T-cell (primary cell): ENCODE results near the gene APOBEC3H. TPM values are rescaled to one million over a fixed set of nuclear protein-coding genes. Genes with fewer than 3 reads are reported as not detected.

ENCODE experiments used
- ATAC-seq, 4 experiments: fragments of 200-7000 bp in 3 of 4; fragments of 150-1000 bp in 1 of 4; cut with Tn5 transposase; replicated peaks in 1 of 4; 1 replicate in 3 of 4; 2 replicates in 1 of 4; pipeline ENCODE4 v1.10.0; 2021; ENCODE audit warnings: moderate library complexity in 3 of 4, mild to moderate bottlenecking in 2 of 4, moderate number of reproducible peaks in 1 of 4
- CTCF ChIA-PET, 2 donors: fragments of 300-600 bp; sonication (Branson Sonifier 250); formaldehyde crosslinking; loops; one replicate each; lab custom pipeline; 2022; ENCODE audit warnings: antibody characterized with exemption in 2 of 2; lab: Charles Lee
- POLR2A ChIA-PET, 2 donors: fragments of 300-600 bp; sonication (Branson Sonifier 250); formaldehyde crosslinking; loops; one replicate each; lab custom pipeline; 2022; ENCODE audit warnings: antibody characterized with exemption in 2 of 2; lab: Charles Lee
- DNase-seq, 35 experiments: peaks; one replicate each; pipeline versions ENCODE4 v3.0.0 to v3.0.0-alpha.2; 2013 to 2023
- H3K27ac ChIP-seq: one replicate; pipeline ENCODE4 v1.5.1; 2013; ENCODE audit warnings: low read length
- H3K27me3 ChIP-seq, 2 experiments: replicated peaks in 1 of 2; 1 replicate in 1 of 2; 2 replicates in 1 of 2; pipeline versions ENCODE4 v1.6.1 to v1.7.0; 2013; ENCODE audit warnings: low read length in 1 of 2, mixed read lengths in 1 of 2; ENCODE audit not compliant: control insufficient read depth in 2 of 2, insufficient read depth in 2 of 2; ENCODE audit errors: extremely low read depth in 1 of 2
- H3K36me3 ChIP-seq, 2 donors: 1 replicate in 1 of 2; 2 replicates in 1 of 2; pipeline versions ENCODE4 v1.6.1 to v1.7.0; 2013; ENCODE audit warnings: low read length in 1 of 2; ENCODE audit not compliant: control insufficient read depth in 2 of 2, insufficient read depth in 1 of 2; ENCODE audit errors: extremely low read depth in 1 of 2
- H3K4me1 ChIP-seq, 2 experiments: 1 replicate in 1 of 2; 2 replicates in 1 of 2; pipeline versions ENCODE4 v1.6.1 to v1.7.0; 2013; ENCODE audit warnings: low read length in 2 of 2, mixed read lengths in 1 of 2; ENCODE audit not compliant: insufficient read depth in 2 of 2, control insufficient read depth in 1 of 2; ENCODE audit errors: extremely low read depth in 1 of 2
- H3K4me3 ChIP-seq, 2 donors: 1 replicate in 1 of 2; 2 replicates in 1 of 2; pipeline versions ENCODE4 v1.5.1 to v1.7.0; 2013; ENCODE audit warnings: mild to moderate bottlenecking in 2 of 2, low read length in 1 of 2, moderate library complexity in 1 of 2; ENCODE audit not compliant: control insufficient read depth in 1 of 2; ENCODE audit errors: extremely low read depth in 1 of 2
- H3K9me3 ChIP-seq: 2 replicates; pipeline ENCODE4 v1.7.0; 2013
- H3K27ac Mint-ChIP-seq, 2 donors: one replicate each; pipeline ENCODE4 v1.8.0; 2020 to 2021; ENCODE audit warnings: mild to moderate bottlenecking in 2 of 2, mixed read lengths in 2 of 2
- H3K27me3 Mint-ChIP-seq, 2 donors: one replicate each; pipeline ENCODE4 v1.8.0; 2021 to 2022; ENCODE audit warnings: mixed read lengths in 2 of 2
- H3K36me3 Mint-ChIP-seq: one replicate; pipeline ENCODE4 v1.8.0; 2021; ENCODE audit warnings: mixed read lengths
- H3K4me1 Mint-ChIP-seq, 3 donors: one replicate each; pipeline ENCODE4 v1.8.0; 2020 to 2022; ENCODE audit warnings: mixed read lengths in 3 of 3, mild to moderate bottlenecking in 1 of 3
- H3K4me3 Mint-ChIP-seq, 3 donors: one replicate each; pipeline ENCODE4 v1.8.0; 2020 to 2022; ENCODE audit warnings: mild to moderate bottlenecking in 3 of 3, mixed read lengths in 3 of 3, moderate library complexity in 3 of 3
- H3K9me3 Mint-ChIP-seq, 3 donors: one replicate each; pipeline ENCODE4 v1.8.0; 2020 to 2022; ENCODE audit warnings: mixed read lengths in 3 of 3
- WGBS: methylation state at CpG from one replicate; pipeline ENCODE4 v1.1.5; 2013; ENCODE audit warnings: missing lambda C conversion rate; ENCODE audit not compliant: insufficient coverage; 5-methylcytosine and 5-hydroxymethylcytosine counted together
- total RNA-seq, 35 experiments: library from RNA in 6 of 35; stranded (reverse) in 6 of 35; fragments of 120-200 nt in 1 of 35; gene quantifications; one replicate each; pipeline versions ENCODE4 v1.2.1 to v1.2.4 and lab custom pipeline; 2013 to 2026

The APOBEC3H gene
- total RNA-seq, 5 donors from 2014 or later (not counting 1 experiment from before 2014, with no cell fraction given) = 1.1 to 6.9 (median 6.1) TPM

DNA sequence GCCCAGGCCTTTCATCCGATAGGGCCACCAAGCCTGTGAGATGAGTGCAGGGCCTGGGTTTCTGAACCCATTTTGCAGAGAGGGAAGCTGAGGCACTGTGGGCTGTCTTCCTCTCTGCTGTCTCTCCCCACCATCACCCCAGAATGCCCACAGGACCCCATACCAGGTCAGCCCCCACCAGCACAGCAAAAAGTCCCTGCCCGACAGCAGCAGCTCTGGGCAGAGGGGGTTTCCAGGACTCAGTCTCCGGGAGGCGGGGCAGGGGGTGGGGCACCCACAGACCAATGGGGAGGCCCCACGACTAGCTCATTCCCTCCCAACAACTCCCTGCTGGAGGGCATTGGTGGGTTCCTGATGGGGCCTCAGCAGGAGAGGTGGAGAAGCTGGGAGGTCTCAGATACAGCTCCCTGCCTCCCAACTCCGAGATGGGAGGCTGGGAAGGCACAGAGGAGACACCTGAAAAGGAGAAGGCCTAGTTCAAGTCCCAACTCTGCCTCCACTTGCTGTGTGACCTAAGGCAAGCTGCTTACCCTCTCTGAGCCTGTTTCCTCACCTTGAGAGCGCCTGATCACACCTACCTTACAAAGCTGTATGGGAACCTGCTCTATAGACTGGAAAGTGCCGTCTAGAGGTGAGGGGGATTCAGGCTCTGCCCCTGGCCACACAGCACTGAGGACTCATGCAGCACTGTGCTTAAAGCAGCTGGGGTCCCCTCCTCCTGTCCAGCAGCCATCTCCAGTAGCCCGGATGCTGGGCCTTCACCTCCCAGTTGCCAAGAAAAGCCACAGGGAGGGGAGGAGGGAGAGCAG lies 51.9 kb downstream of the APOBEC3H start:
- CTCF ChIA-PET = interaction anchor here in 1 of 2 donors (0.6 to 1.2 kb wide), 3 partner anchors 22 to 375 kb away, joined by 3 to 9 read pairs (median 4); no protein-coding TSS in a partner anchor
- peak overlapping the region; percentile 81 for H3K27ac ChIP-seq
- Mint-ChIP-seq H3K4me1 (peaks cover 55 to 68% (median 65%) of the 10 kb centered on the region in 3 donors), H3K4me3 (peak overlapping the region; percentile 34 to 80 (median 55)), H3K27me3 (no peaks in the 10 kb centered on the region), H3K36me3 (peaks cover 3% of the 10 kb centered on the region), H3K9me3 (no peaks in the 10 kb centered on the region), H3K27ac (peak overlapping the region; percentile 89 to 91)
- H3K36me3 ChIP-seq = peaks cover 0 to 18% of the 10 kb centered on the region in 2 donors
- H3K4me3 ChIP-seq = no peak overlapping the region
- peaks cover 0 to 4% of the 10 kb centered on the region in 2 experiments for H3K27me3 ChIP-seq
- H3K9me3 ChIP-seq = no peaks in the 10 kb centered on the region
- DNase-seq (peak in 34 of 35 experiments; percentile 46 to 87 (median 66)), ATAC-seq (peak in 1 of 4 experiments; percentile 15)
- POLR2A ChIA-PET = no interaction called here
- 50% methylated on average over 1 of the region's 9 CpGs for WGBS
- peaks cover 10 to 85% of the 10 kb centered on the region in 2 experiments for H3K4me1 ChIP-seq

DNA sequence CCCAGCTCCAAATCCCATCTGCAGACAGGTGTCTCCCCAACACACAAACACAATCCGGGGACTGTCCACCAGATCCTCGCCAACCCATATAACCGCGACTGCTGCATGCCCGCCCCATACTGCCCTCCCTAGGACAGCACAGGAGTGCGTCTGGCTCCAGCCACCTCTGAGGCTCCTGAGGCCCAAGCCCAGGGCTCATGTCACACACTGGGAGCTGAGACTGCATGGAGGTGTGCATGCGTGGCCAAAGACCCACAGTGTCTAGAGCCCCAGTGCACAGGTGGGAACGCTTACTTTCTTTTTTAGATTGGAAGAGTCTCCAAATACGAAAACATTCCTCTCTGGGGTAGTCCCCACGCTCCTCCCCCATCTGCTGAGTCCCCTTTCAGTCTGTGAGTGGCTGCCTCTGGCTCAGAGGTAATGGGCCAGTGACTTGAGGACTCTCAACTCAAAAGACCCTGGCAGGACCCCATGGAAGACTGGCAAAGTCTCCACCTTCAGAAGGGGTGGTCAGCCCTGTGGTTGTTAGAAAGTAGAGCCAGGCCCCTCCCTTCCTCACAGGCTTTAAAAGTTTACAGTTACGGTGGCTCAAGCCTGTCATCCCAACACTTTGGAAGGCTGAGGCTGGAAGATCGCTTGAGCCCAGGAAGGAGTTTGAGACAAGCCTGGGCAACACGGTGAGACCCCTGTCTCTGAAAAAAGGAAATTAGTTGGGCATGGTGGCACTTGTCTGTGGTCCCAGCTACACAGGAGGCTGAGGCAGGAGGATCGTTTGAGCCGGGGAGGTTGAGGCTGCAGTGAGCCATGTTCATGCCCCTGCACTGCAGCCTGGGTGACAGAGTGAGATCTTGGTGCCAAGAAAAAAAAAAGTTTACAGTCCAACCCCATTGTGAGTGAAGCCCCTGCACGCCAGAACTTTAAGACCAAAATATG lies 53.1 kb downstream of the APOBEC3H start:
- ATAC-seq (no peak), DNase-seq (no peak)
- H3K27ac Mint-ChIP-seq = peak overlapping the region; percentile 89 to 91
- Histone ChIP-seq H3K27ac (peak overlapping the region; percentile 35), H3K9me3 (no peaks in the 10 kb centered on the region), H3K4me1 (peaks cover 10 to 74% of the 10 kb centered on the region in 2 experiments), H3K27me3 (peaks cover 0 to 4% of the 10 kb centered on the region in 2 experiments), H3K36me3 (peaks cover 0 to 18% of the 10 kb centered on the region in 2 donors), H3K4me3 (no peak overlapping the region)
- peak overlapping the region; percentile 80 to 91 (median 83) for H3K4me3 Mint-ChIP-seq
- ChIA-PET POLR2A (no interaction called here), CTCF (no interaction called here)
- peaks cover 3% of the 10 kb centered on the region for H3K36me3 Mint-ChIP-seq
- WGBS = 91% methylated on average over 13 of the region's 16 CpGs
- peaks cover 46 to 62% (median 58%) of the 10 kb centered on the region in 3 donors for H3K4me1 Mint-ChIP-seq
- no peaks in the 10 kb centered on the region for H3K9me3 Mint-ChIP-seq
- no peaks in the 10 kb centered on the region for H3K27me3 Mint-ChIP-seq

GRCh38 chr22:39150848-39151215 lies 53.8 kb downstream of the APOBEC3H start:
- peaks cover 10 to 73% of the 10 kb centered on the region in 2 experiments for H3K4me1 ChIP-seq

GRCh38 chr22:39151329-39151975 lies 54.4 kb downstream of the APOBEC3H start:
- Mint-ChIP-seq H3K4me3 (peak overlapping the region; percentile 80 to 91 (median 83)), H3K27ac (peak overlapping the region; percentile 89 to 91), H3K9me3 (no peaks in the 10 kb centered on the region), H3K36me3 (peaks cover 3% of the 10 kb centered on the region), H3K27me3 (no peaks in the 10 kb centered on the region), H3K4me1 (peaks cover 43 to 56% (median 52%) of the 10 kb centered on the region in 3 donors)
- ChIA-PET POLR2A (interaction anchor here (0.6 to 1.0 kb wide), 2 partner anchors 20 to 167 kb away, joined by 3 to 5 read pairs; no protein-coding TSS in a partner anchor), CTCF (interaction anchor here (0.6 kb wide), 2 partner anchors 29 to 280 kb away, joined by 3 read pairs; no protein-coding TSS in a partner anchor)
- Histone ChIP-seq H3K27me3 (peaks cover 0 to 4% of the 10 kb centered on the region in 2 experiments), H3K27ac (peak overlapping the region; percentile 77), H3K9me3 (no peaks in the 10 kb centered on the region), H3K4me3 (peak overlapping the region; percentile 75 to 77), H3K4me1 (peaks cover 6 to 67% of the 10 kb centered on the region in 2 experiments), H3K36me3 (peaks cover 0 to 18% of the 10 kb centered on the region in 2 donors)
- 55% methylated on average over 4 of the region's 16 CpGs for WGBS
- no peak for ATAC-seq
- peak in 3 of 35 experiments; percentile 13 to 47 (median 25) for DNase-seq

More at GRCh38 chr22:39150848-39151215, 53.8 kb downstream of the APOBEC3H start:
- peaks cover 0 to 18% of the 10 kb centered on the region in 2 donors for H3K36me3 ChIP-seq
- no peaks in the 10 kb centered on the region for H3K9me3 ChIP-seq
- Mint-ChIP-seq H3K9me3 (no peaks in the 10 kb centered on the region), H3K27ac (peak overlapping the region; percentile 89 to 91), H3K4me3 (peak overlapping the region; percentile 80 to 91 (median 83)), H3K4me1 (peaks cover 46 to 62% (median 58%) of the 10 kb centered on the region in 3 donors), H3K36me3 (peaks cover 3% of the 10 kb centered on the region), H3K27me3 (no peaks in the 10 kb centered on the region)
- no CpG with 5 or more reads among the region's 6 CpGs for WGBS
- DNase-seq = no peak
- H3K4me3 ChIP-seq = no peak overlapping the region
- CTCF ChIA-PET = no interaction called here
- H3K27ac ChIP-seq = peak overlapping the region; percentile 48
- ATAC-seq = no peak
- peaks cover 0 to 4% of the 10 kb centered on the region in 2 experiments for H3K27me3 ChIP-seq
- POLR2A ChIA-PET = no interaction called here

- CTCF ChIA-PET = interaction anchor here (0.5 to 1.0 kb wide), 9 partner anchors 19 to 598 kb away, joined by 3 to 10 read pairs (median 3); partner anchors contain the start of gene RPL3 (in 1 of the 2)
- peaks cover 4 to 61% of the 10 kb centered on the region in 2 experiments for H3K4me1 ChIP-seq
Measured at GRCh38 chr22:39152024-39152510, 55.0 kb downstream of the APOBEC3H start.

More at GRCh38 chr22:39152024-39152510, 55.0 kb downstream of the APOBEC3H start:
- H3K9me3 ChIP-seq = no peaks in the 10 kb centered on the region
- POLR2A ChIA-PET = interaction anchor here (0.6 to 1.0 kb wide), 3 partner anchors 21 to 168 kb away, joined by 3 to 5 read pairs (median 4); partner anchors contain the start of gene RPL3 (in 1 of the 2)
- DNase-seq (no peak), ATAC-seq (no peak)
- H3K27me3 ChIP-seq = peaks cover 0 to 4% of the 10 kb centered on the region in 2 experiments
- Mint-ChIP-seq H3K36me3 (peaks cover 3% of the 10 kb centered on the region), H3K9me3 (no peaks in the 10 kb centered on the region), H3K4me1 (peaks cover 39 to 51% (median 47%) of the 10 kb centered on the region in 3 donors), H3K4me3 (peak overlapping the region; percentile 80 to 91 (median 83)), H3K27ac (peak overlapping the region; percentile 89 to 91), H3K27me3 (no peaks in the 10 kb centered on the region)
- H3K4me3 ChIP-seq = peak overlapping the region; percentile 75 to 77
- peak overlapping the region; percentile 77 for H3K27ac ChIP-seq
- 9% methylated on average over 42 of the region's 44 CpGs for WGBS
- peaks cover 0 to 18% of the 10 kb centered on the region in 2 donors for H3K36me3 ChIP-seq
